Esophagus (tissue), 2 donors: ENCODE measurements around the gene SULT1E1. TPM values are rescaled to one million over a fixed set of nuclear protein-coding genes. Genes with fewer than 3 reads are reported as not detected.

Experiments
- H3K27ac ChIP-seq, 2 donors: one replicate each; pipeline ENCODE4 v1.5.1; 2013; ENCODE audit warnings: low read depth in 2 of 2, mild to moderate bottlenecking in 2 of 2, inconsistent platforms in 1 of 2, low read length in 1 of 2, moderate library complexity in 1 of 2
- H3K27me3 ChIP-seq, 2 donors: one replicate each; pipeline ENCODE4 v1.6.1; 2013; ENCODE audit warnings: low read length in 2 of 2, control low read depth in 1 of 2, mild to moderate bottlenecking in 1 of 2; ENCODE audit not compliant: insufficient read depth in 2 of 2, control insufficient read depth in 1 of 2
- H3K36me3 ChIP-seq, 2 donors: one replicate each; pipeline ENCODE4 v1.6.1; 2013; ENCODE audit warnings: low read length in 1 of 2; ENCODE audit not compliant: control insufficient read depth in 2 of 2, insufficient read depth in 2 of 2
- H3K4me1 ChIP-seq, 2 donors: one replicate each; pipeline ENCODE4 v1.6.1; 2013; ENCODE audit warnings: low read length in 1 of 2; ENCODE audit not compliant: control insufficient read depth in 2 of 2, insufficient read depth in 2 of 2
- H3K4me3 ChIP-seq, 2 donors: one replicate each; pipeline ENCODE4 v1.5.1; 2013; ENCODE audit warnings: low read length in 2 of 2, mild to moderate bottlenecking in 2 of 2, low read depth in 1 of 2, moderate library complexity in 1 of 2
- H3K9me3 ChIP-seq, 2 donors: one replicate each; pipeline ENCODE4 v1.6.1; 2013; ENCODE audit warnings: mild to moderate bottlenecking in 2 of 2, low read depth in 1 of 2, low read length in 1 of 2, moderate library complexity in 1 of 2; ENCODE audit not compliant: control insufficient read depth in 2 of 2, insufficient read depth in 1 of 2
- WGBS, 2 donors: extraction: QIAGEN DNeasy Blood & Tissue Kit; methylation state at CpG; one replicate each; pipeline ENCODE4 v1.1.7; 2013; 5-methylcytosine and 5-hydroxymethylcytosine counted together
- polyA plus RNA-seq, 2 donors: library from polyadenylated mRNA; stranded (reverse); fragments of 200-250 nt; gene quantifications; one replicate each; pipeline ENCODE4 v1.2.3, GENCODE V29; 2013
- donor health status: healthy with polysubstance abuse.
- donor health status: Bipolar disorder and iron deficiency.

The SULT1E1 gene
- polyA plus RNA-seq, 2 donors, result 0.10 to 0.35 TPM

DNA sequence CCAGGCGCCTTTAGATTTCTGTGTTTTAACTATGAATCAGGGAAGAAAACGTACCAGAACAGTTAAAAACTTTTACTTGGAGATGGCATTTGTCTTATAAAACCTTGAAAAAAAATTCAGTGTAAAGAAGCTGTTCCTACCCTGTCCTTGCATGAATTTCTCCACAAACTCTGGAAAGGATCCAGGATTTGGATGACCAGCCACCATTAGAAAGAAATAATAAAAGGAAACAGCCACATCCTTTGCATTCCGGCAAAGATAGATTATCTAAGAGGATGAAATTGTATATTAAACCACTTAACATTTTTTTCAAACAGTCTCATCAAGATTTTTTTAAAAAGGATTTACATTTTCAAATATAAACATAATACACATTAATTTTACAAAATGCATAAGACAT, 10.6 kb downstream of the SULT1E1 start:
- no peaks in the 10 kb centered on the region for H3K9me3 ChIP-seq
- no peak overlapping the region for H3K27ac ChIP-seq
- H3K4me3 ChIP-seq, result no peak overlapping the region
- H3K4me1 ChIP-seq, result no peaks in the 10 kb centered on the region
- H3K36me3 ChIP-seq, result no peaks in the 10 kb centered on the region
- 69 to 73% methylated on average over 3 of the region's 3 CpGs for WGBS, 2 donors
- H3K27me3 ChIP-seq, result no peaks in the 10 kb centered on the region

DNA sequence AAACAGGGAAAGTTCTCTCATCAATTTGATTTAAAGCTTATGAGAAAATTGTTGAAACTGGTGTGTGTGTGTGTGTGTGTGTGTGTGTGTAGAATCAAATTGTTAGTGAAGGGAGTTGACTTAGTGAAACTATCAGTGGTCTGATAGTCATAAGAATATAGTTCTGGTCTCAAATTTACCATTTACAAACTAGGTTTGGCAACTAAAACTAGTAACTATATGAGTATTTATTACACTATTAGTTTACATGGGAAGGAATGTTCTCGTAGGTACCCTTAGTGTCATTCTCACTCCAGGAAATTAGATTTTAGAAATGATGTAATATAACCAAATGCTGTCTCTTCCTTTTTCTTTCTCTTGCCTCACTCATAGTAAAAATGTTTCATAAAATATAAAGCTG, 11.9 kb downstream of the SULT1E1 start:
- Histone ChIP-seq H3K27ac (no peak overlapping the region), H3K27me3 (no peaks in the 10 kb centered on the region), H3K9me3 (no peaks in the 10 kb centered on the region), H3K36me3 (no peaks in the 10 kb centered on the region), H3K4me3 (no peak overlapping the region), H3K4me1 (no peaks in the 10 kb centered on the region)
- WGBS, 2 donors, result 73 to 79% methylated on average over 1 of the region's 1 CpG

DNA sequence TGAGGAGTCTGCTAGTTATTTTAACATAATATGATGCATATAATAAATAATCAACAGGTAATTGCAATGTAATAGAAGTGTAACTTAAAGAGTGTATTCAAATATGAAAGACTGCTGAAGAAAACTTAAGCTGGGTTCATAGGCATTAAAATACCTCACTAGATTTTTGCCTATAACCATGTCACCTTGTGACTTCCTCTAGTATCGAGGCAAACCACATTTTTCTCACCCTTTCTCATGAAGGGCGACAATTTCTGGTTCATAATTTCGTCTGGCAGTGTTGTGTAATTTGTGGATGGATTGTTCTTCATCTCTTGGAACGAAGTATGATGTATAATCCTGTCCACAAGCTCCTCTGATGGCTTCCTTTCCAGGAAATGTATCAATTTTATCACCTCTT, 16.0 kb downstream of the SULT1E1 start:
- WGBS, 2 donors, result 69 to 70% methylated on average over 4 of the region's 4 CpGs
- no peaks in the 10 kb centered on the region for H3K27me3 ChIP-seq
- no peaks in the 10 kb centered on the region for H3K4me1 ChIP-seq
- no peaks in the 10 kb centered on the region for H3K36me3 ChIP-seq
- no peak overlapping the region for H3K27ac ChIP-seq
- H3K9me3 ChIP-seq, result no peaks in the 10 kb centered on the region
- H3K4me3 ChIP-seq, result no peak overlapping the region

DNA sequence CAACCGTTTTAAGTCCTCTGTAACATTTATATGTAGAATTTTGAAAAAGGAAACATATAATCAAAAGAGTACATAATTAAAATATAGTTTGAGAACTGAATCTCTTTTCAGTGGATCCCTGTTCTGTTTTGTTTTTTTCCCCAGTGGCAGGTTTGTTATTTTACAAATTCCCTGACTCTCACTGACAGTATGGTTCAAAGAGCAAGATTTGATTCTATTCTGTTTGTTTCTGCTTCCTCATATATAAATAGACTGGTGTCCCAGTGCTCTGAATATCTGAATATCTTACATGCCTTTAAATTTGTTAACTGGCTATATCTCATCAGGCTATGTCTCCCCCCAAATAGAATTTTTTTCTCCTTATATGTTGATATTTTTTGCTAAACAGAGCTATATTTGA, 16.6 kb downstream of the SULT1E1 start:
- Histone ChIP-seq H3K27me3 (no peaks in the 10 kb centered on the region), H3K9me3 (no peaks in the 10 kb centered on the region), H3K27ac (no peak overlapping the region), H3K36me3 (no peaks in the 10 kb centered on the region), H3K4me3 (no peak overlapping the region), H3K4me1 (no peaks in the 10 kb centered on the region)
- 0% methylated on average over 1 of the region's 1 CpG for WGBS, 2 donors

DNA sequence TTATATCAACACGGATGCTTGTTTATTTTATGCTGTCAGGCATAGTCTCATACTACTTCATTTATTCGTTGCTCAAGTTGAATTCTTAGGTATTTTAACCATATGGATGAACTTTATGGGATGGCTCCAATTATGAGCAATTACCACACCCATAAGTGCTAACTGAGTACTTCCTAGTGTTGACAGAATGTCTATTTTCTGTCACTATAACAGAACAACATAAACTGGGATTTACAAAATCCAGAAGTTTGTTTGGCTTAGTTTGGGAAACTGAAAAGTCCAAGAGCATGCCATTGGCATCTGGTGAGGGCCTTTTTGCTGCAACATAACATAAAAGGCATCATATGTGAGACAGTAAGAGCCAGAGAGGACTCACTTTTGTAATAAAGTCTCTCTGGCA, 21.0 kb downstream of the SULT1E1 start:
- 62 to 76% methylated on average over 2 of the region's 2 CpGs for WGBS, 2 donors

DNA sequence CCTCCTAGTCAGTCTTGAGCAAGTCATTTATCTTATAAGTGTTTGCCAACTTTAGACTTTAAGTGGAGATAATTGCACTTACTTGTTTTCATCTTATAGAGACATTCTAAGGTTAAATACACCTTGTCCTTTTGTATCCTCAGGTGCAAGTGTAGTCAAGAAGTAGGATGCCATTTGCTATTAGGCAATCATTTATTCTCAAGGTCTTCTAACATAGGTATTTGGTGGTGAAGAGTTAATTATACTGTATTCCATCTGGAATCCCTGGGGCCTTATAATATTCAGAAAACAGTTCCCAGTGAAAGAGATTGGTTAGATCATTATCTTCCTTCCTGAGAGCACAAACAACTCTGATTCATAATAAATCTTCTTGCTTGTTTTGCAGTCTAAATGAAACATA, 23.7 kb downstream of the SULT1E1 start:
- no peaks in the 10 kb centered on the region for H3K9me3 ChIP-seq
- H3K27ac ChIP-seq, result no peak overlapping the region
- no peaks in the 10 kb centered on the region for H3K36me3 ChIP-seq
- no peak overlapping the region for H3K4me3 ChIP-seq
- H3K4me1 ChIP-seq, result peaks cover 0 to 5% of the 10 kb centered on the region in 2 donors
- no peaks in the 10 kb centered on the region for H3K27me3 ChIP-seq

More for the DNA sequence above, 21.0 kb downstream of the SULT1E1 start:
- H3K9me3 ChIP-seq, result no peaks in the 10 kb centered on the region
- no peak overlapping the region for H3K4me3 ChIP-seq
- H3K27me3 ChIP-seq, result no peaks in the 10 kb centered on the region
- H3K36me3 ChIP-seq, result no peaks in the 10 kb centered on the region
- no peak overlapping the region for H3K27ac ChIP-seq
- H3K4me1 ChIP-seq, result no peaks in the 10 kb centered on the region

DNA sequence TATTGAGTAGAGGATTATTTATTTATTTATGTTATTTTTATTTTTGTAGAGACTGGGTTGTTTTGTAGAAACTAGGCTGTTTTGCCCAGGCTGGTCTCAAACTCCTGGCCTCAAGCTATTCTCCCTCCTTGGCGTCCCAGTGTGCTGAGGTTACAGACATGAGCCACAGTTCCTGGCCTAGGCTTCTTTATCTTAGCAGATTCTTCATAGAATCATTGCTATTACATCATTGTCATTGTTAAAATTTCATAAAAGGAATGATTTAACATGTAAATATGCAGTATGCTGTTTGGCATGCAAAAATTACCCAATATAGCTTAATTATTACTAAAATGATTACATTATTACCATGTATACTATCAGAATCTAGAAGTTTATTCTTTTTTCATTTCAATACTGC, 24.2 kb downstream of the SULT1E1 start:
- Histone ChIP-seq H3K4me3 (no peak overlapping the region), H3K9me3 (no peaks in the 10 kb centered on the region), H3K4me1 (peaks cover 0 to 6% of the 10 kb centered on the region in 2 donors), H3K36me3 (no peaks in the 10 kb centered on the region), H3K27ac (no peak overlapping the region), H3K27me3 (no peaks in the 10 kb centered on the region)
- 87 to 96% methylated on average over 1 of the region's 1 CpG for WGBS, 2 donors

DNA sequence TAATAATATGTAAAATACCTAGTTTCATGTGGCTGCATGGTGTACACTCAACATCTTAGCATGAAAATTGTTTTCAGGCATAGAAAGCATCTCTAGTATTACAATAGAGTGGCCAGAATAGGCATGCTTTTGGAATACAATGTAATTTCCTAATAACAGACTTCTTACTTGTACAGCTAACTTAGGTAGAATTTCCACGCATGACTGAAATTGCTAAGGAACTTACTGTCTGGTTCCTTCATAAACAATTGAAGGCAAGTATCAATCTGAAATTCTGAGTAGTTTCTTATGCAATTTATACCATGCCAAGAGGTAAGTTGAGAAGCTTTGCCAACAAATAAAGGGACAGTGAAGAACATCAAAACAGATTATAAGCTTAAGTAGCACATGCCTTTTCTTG, 26.7 kb downstream of the SULT1E1 start:
- no peak overlapping the region for H3K27ac ChIP-seq
- no peak overlapping the region for H3K4me3 ChIP-seq
- WGBS, 2 donors, result 52 to 67% methylated on average over 1 of the region's 1 CpG
- no peaks in the 10 kb centered on the region for H3K9me3 ChIP-seq
- H3K4me1 ChIP-seq, result peaks cover 0 to 9% of the 10 kb centered on the region in 2 donors
- no peaks in the 10 kb centered on the region for H3K36me3 ChIP-seq
- H3K27me3 ChIP-seq, result no peaks in the 10 kb centered on the region

DNA sequence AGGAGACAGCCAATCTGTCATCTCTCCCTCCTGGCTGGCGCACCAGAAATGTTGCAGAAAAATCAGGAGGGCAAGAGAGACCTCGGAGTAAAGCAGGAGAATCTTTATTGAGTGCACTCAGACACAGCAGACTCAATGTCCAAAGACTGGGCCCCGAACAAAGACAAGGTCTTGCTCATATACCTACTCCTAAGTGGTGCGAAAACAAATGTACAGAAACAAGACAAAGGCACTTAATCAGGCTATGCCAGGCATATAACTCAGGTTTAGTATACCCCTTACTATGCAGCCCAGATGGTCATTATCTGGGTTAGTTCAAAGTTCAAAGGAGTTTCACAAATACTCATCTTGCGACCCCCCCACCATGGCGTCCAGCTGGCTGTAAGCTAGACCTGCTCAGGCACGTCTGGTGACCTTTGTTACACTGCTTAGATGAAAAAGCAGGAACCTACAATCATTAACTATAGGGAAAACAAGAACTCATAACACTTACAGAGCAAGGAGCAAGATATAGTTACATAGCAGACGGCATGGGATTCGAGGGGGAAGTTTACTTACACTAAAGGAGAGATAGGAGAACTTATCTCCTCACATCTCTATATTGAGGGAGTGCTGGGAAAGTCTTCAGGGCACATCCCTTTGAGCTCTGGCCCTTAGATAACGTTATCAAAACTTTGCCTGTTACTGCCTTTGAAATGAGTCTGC, 27.5 kb downstream of the SULT1E1 start:
- no peaks in the 10 kb centered on the region for H3K27me3 ChIP-seq
- 65 to 73% methylated on average over 10 of the region's 10 CpGs for WGBS, 2 donors
- H3K4me3 ChIP-seq, result no peak overlapping the region
- H3K27ac ChIP-seq, result no peak overlapping the region
- no peaks in the 10 kb centered on the region for H3K36me3 ChIP-seq
- peaks cover 0 to 9% of the 10 kb centered on the region in 2 donors for H3K4me1 ChIP-seq
- H3K9me3 ChIP-seq, result no peaks in the 10 kb centered on the region

DNA sequence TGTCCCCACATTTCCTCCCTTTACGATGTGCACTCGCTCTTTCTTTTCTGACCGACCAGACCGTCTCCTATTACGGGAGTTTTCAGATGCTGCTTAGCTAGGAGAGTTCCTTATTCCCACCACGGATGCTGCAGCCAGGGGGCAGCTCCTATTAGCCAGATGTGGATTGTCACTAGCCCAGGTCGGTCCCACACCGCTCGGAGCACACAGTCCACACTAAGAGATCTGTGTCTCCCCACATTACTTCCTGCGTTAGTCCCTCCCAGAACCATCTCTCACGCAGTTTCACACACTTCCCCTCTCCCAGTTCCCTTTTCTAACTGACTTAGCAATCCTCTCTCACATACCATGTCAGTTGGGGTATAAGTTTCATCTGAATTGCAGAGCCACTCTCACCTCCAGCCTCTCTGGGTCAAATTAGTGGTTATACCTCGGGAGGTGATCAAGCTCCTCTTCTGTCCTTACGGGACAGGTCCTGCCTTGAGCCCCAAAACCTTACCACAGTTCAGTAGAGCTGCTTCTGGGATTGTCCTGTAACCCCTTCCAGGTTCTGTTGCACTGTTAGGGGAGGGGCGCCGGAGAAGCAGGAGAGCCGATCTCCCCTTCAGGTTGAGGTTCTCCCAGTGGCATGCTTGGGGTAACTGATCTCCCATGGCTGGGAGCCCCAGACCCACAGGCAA, 28.2 kb downstream of the SULT1E1 start:
- Histone ChIP-seq H3K27ac (peak overlapping the region in 1 of 2 donors; percentile 20), H3K4me3 (no peak overlapping the region), H3K4me1 (peaks cover 0 to 9% of the 10 kb centered on the region in 2 donors)

More for the DNA sequence above, 28.2 kb downstream of the SULT1E1 start:
- H3K9me3 ChIP-seq, result no peaks in the 10 kb centered on the region
- 72 to 82% methylated on average over 16 of the region's 16 CpGs for WGBS, 2 donors
- H3K27me3 ChIP-seq, result no peaks in the 10 kb centered on the region
- H3K36me3 ChIP-seq, result no peaks in the 10 kb centered on the region
